BLaER1 treated with 17β-estradiol and CSF1 and Interleukin-3, amounts not matched to agents 10 nM and 100 nM (cell line): Measurements from ENCODE around the gene MYNN.

ENCODE experiments used
- H3K27ac ChIP-seq, 11 experiments: shearing (Covaris generic); formaldehyde crosslinking; 2 replicates each; pipeline ENCODE4 v1.8.1; 2022
- H3K27me3 ChIP-seq, 11 experiments: shearing (Covaris generic); formaldehyde crosslinking; 2 replicates each; pipeline ENCODE4 v1.8.1; 2022
- H3K36me3 ChIP-seq, 11 experiments: shearing (Covaris generic); formaldehyde crosslinking; 2 replicates each; pipeline ENCODE4 v1.8.1; 2022
- H3K4me1 ChIP-seq, 10 experiments: shearing (Covaris generic); formaldehyde crosslinking; 2 replicates each; pipeline ENCODE4 v1.8.1; 2022
- H3K4me2 ChIP-seq, 11 experiments: shearing (Covaris generic); formaldehyde crosslinking; 2 replicates each; pipeline ENCODE4 v1.8.1; 2022
- H3K4me3 ChIP-seq, 10 experiments: shearing (Covaris generic); formaldehyde crosslinking; 2 replicates each; pipeline ENCODE4 v1.8.1; 2022
- H3K9ac ChIP-seq, 11 experiments: shearing (Covaris generic); formaldehyde crosslinking; 2 replicates each; pipeline ENCODE4 v1.8.1; 2022
- H3K9me3 ChIP-seq, 11 experiments: shearing (Covaris generic); formaldehyde crosslinking; replicated peaks in 1 of 11; 2 replicates each; pipeline ENCODE4 v1.8.1; 2022
- H4K20me1 ChIP-seq, 11 experiments: shearing (Covaris generic); formaldehyde crosslinking; 2 replicates each; pipeline ENCODE4 v1.8.1; 2022
- Cebpa-rat ChIP-seq, 11 experiments: shearing (Covaris generic); IDR thresholded peaks; 2 replicates each; pipeline ENCODE4 v1.8.1; 2022

The MYNN gene

DNA sequence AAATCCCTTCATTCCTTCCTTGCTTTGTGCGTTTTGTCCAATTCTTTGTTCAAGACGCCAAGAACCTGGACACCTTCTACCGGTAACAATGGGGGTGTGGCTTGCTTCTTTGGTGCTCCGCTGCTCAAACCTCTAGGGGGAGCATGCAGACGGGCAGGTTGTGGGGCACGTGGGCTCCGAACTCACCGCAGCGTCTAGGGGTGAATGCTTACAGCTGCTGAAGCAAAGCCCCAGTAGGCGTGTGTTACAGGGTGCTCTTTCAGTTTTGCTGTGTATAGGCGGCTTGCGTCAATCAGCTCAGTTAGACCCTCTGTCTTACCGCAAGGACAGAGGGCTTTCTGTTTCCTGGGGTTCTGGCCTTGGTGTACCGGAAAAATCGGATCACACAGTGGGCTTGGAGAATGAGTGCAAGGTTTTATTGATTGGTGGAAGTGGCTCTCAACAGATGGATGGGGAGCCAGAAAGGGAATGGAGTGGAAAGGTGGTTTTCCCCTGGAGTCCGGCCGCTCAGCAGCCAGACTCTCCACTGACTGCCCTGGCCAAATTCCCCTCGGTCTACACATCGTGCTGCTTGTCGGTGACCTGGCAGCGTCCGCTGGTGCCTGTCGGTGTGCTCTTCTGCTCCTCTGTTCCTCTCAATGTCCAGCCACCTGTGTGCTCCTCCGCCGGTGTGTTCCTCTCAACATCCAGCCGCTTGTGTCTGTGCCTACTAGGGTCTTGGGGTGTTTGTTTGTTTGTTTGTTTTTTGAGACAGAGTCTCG is 40.7 kb downstream of the MYNN start:
- H3K4me3 ChIP-seq: peak overlapping the region; percentile 54 to 86 (median 82)
- TF ChIP-seq Cebpa-rat (IDR thresholded peaks at IDR 0.05): no peak

DNA sequence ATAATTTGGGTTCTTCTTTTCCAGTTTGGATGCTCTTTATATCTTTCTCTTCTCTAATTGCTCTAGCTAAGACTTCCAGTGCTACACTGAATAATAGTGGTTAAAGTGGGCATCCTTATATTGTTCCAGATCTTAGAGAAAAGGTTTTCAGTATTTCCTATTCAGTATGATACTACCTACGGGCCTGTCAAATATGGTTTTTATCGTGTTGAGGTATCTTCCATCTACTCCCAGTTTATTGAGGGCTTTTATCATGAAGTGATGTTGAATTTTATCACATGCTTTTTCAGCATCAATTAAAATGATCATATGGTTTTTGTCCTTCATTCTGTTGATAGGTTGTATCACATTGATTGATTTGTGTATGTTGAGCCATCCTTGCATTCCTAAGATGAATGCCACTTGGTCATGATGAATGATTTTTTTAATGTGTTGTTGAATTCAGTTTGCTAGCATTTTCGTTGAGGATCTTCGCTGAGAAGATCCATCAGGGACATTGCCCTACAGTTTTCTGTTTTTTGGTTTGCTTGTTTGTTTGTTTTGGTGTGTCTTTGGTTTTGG is 42.5 kb downstream of the MYNN start:
- H3K36me3 ChIP-seq: no peaks in the 10 kb centered on the region
- peaks cover 28 to 41% (median 33%) of the 10 kb centered on the region in 10 experiments for H3K4me1 ChIP-seq
- no peak for TF ChIP-seq Cebpa-rat (IDR thresholded peaks at IDR 0.05)

More for the DNA sequence above, 40.7 kb downstream of the MYNN start:
- Histone ChIP-seq H3K4me2 (peak overlapping the region; percentile 90 to 97 (median 95)), H4K20me1 (no peaks in the 10 kb centered on the region), H3K27me3 (no peaks in the 10 kb centered on the region), H3K4me1 (peaks cover 29 to 44% (median 34%) of the 10 kb centered on the region in 10 experiments), H3K9me3 (peaks cover 9 to 20% (median 14%) of the 10 kb centered on the region in 11 experiments), H3K36me3 (no peaks in the 10 kb centered on the region), H3K27ac (peak overlapping the region in 10 of 11 experiments; percentile 75 to 86 (median 83); a peak in 19 of 22 replicates), H3K9ac (peak overlapping the region; percentile 78 to 87 (median 85); a peak in 21 of 22 replicates)

DNA sequence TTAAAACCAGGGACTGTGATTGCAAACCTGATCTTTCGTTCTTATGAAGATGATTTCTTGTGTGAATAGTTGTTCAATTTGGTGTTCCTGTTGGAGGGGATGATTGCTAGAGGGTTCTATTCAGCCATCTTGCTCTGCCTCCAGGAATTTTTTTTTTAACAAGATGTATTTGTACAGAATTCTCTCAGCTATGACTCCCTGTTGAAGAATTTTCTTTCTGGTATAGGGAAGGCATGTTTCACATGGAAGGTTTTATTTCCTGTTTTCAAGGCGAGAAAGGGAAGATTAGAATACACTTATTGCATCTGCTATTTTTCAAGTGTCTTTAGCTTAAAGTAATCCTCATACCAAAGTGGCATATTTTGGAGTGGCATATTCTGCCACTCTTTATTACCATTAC is 45.1 kb downstream of the MYNN start:
- Histone ChIP-seq H3K27ac (no peak overlapping the region), H3K4me2 (peak overlapping the region in 1 of 11 experiments; percentile 17; a peak in 1 of 22 replicates), H3K27me3 (no peaks in the 10 kb centered on the region)

More for the DNA sequence above, 42.5 kb downstream of the MYNN start:
- Histone ChIP-seq H4K20me1 (no peaks in the 10 kb centered on the region), H3K9me3 (peaks cover 9 to 20% (median 14%) of the 10 kb centered on the region in 11 experiments), H3K9ac (no peak overlapping the region), H3K4me3 (no peak overlapping the region), H3K27ac (no peak overlapping the region), H3K4me2 (no peak overlapping the region), H3K27me3 (no peaks in the 10 kb centered on the region)

DNA sequence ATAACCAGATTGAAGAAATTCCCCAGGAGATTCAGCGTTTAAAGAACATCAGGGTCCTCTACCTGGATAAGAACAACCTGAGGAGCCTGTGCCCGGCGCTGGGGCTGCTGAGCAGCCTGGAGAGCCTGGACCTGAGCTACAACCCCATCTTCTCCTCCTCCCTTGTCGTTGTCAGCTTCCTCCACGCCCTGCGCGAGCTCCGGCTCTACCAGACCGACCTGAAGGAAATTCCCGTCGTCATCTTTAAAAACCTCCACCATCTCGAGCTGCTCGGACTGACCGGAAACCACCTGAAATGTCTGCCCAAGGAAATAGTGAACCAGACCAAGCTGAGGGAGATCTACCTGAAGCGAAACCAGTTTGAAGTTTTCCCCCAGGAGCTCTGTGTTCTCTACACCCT is 48.9 kb downstream of the MYNN start:
- no peak overlapping the region for H3K27ac ChIP-seq
- H3K4me3 ChIP-seq: no peak overlapping the region
- no peaks in the 10 kb centered on the region for H3K27me3 ChIP-seq
- H3K36me3 ChIP-seq: no peaks in the 10 kb centered on the region
- no peak for TF ChIP-seq Cebpa-rat (IDR thresholded peaks at IDR 0.05)
- H3K4me2 ChIP-seq: no peak overlapping the region
- peaks cover 0 to 10% (median 0%) of the 10 kb centered on the region in 10 experiments; a peak in 3 of 20 replicates for H3K4me1 ChIP-seq
- no peaks in the 10 kb centered on the region for H4K20me1 ChIP-seq
- no peaks in the 10 kb centered on the region for H3K9me3 ChIP-seq
- H3K9ac ChIP-seq: no peak overlapping the region

More for the DNA sequence above, 45.1 kb downstream of the MYNN start:
- H3K36me3 ChIP-seq: no peaks in the 10 kb centered on the region
- peaks cover 9 to 20% (median 14%) of the 10 kb centered on the region in 11 experiments for H3K9me3 ChIP-seq
- no peak overlapping the region for H3K4me3 ChIP-seq
- no peak overlapping the region for H3K9ac ChIP-seq
- H3K4me1 ChIP-seq: peaks cover 11 to 17% (median 13%) of the 10 kb centered on the region in 10 experiments; a peak in 19 of 20 replicates
- TF ChIP-seq Cebpa-rat (IDR thresholded peaks at IDR 0.05): no peak
- H4K20me1 ChIP-seq: no peaks in the 10 kb centered on the region

DNA sequence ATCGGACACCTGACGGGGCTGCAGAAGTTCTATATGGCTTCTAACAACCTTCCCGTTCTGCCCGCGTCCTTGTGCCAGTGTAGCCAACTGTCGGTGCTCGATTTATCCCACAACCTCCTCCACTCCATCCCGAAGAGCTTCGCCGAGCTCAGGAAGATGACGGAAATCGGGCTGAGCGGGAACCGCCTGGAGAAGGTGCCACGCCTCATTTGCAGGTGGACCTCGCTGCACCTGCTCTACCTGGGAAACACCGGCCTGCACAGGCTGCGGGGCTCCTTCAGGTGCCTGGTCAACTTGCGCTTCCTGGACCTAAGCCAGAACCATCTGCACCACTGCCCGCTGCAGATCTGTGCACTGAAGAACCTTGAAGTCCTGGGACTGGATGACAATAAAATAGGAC is 49.3 kb downstream of the MYNN start:
- H3K4me2 ChIP-seq: no peak overlapping the region
- H3K36me3 ChIP-seq: no peaks in the 10 kb centered on the region
- H3K9me3 ChIP-seq: no peaks in the 10 kb centered on the region
- H4K20me1 ChIP-seq: no peaks in the 10 kb centered on the region
- H3K27ac ChIP-seq: no peak overlapping the region
- no peaks in the 10 kb centered on the region for H3K27me3 ChIP-seq
- no peak for TF ChIP-seq Cebpa-rat (IDR thresholded peaks at IDR 0.05)
- no peak overlapping the region for H3K4me3 ChIP-seq
- H3K4me1 ChIP-seq: peaks cover 0 to 10% (median 0%) of the 10 kb centered on the region in 10 experiments; a peak in 3 of 20 replicates
- H3K9ac ChIP-seq: no peak overlapping the region

DNA sequence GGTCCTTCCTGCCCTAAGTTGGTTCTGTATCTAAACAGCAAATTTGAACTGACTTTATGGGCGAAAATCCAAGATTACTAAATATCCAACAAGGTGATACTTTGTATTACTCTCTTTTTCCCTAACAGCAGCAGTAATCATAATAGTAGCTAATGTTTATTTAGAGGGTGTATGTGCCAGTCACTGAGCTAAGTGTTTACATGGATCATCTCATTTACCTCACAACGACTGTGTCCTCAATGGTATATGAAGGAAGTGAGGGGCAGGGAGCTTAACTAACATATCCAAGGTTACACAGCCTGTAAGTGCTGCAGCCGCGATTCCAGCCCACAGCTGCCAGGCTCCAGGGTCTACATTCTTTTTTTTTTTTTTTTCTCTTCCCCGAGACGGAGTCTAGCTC is 49.8 kb downstream of the MYNN start:
- no peaks in the 10 kb centered on the region for H3K27me3 ChIP-seq
- no peak for TF ChIP-seq Cebpa-rat (IDR thresholded peaks at IDR 0.05)
- H3K9ac ChIP-seq: no peak overlapping the region
- H3K4me3 ChIP-seq: no peak overlapping the region
- no peaks in the 10 kb centered on the region for H4K20me1 ChIP-seq
- no peak overlapping the region for H3K4me2 ChIP-seq
- no peaks in the 10 kb centered on the region for H3K36me3 ChIP-seq
- peaks cover 0 to 9% (median 0%) of the 10 kb centered on the region in 10 experiments; a peak in 3 of 20 replicates for H3K4me1 ChIP-seq
- no peak overlapping the region for H3K27ac ChIP-seq
- H3K9me3 ChIP-seq: no peaks in the 10 kb centered on the region

DNA sequence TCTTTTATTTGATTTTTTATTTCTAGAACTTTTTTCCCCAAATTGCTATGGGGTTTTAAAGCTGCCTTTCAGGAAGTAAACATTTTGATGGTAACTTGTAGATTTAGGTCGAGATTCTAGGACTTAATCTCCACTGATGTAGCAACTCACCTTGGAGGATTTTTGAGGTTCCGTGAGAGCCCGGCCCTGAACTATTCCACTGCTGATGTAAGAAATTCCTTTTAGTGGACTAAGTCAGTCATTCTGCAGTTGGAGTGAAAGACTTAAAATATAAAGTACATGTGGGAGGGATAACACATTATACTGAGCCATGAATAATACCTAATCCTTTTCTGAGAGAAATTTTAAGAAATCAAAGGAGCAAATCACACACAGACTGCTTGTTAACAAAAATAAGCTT is 52.1 kb downstream of the MYNN start:
- no peak overlapping the region for H3K4me2 ChIP-seq
- peaks cover 0 to 9% (median 5%) of the 10 kb centered on the region in 10 experiments; a peak in 8 of 20 replicates for H3K4me1 ChIP-seq
- no peaks in the 10 kb centered on the region for H3K27me3 ChIP-seq
- H3K27ac ChIP-seq: no peak overlapping the region
- H3K4me3 ChIP-seq: no peak overlapping the region
- H3K9ac ChIP-seq: no peak overlapping the region
- H3K9me3 ChIP-seq: no peaks in the 10 kb centered on the region
- H4K20me1 ChIP-seq: no peaks in the 10 kb centered on the region
- no peaks in the 10 kb centered on the region for H3K36me3 ChIP-seq
- TF ChIP-seq Cebpa-rat (IDR thresholded peaks at IDR 0.05): no peak

DNA sequence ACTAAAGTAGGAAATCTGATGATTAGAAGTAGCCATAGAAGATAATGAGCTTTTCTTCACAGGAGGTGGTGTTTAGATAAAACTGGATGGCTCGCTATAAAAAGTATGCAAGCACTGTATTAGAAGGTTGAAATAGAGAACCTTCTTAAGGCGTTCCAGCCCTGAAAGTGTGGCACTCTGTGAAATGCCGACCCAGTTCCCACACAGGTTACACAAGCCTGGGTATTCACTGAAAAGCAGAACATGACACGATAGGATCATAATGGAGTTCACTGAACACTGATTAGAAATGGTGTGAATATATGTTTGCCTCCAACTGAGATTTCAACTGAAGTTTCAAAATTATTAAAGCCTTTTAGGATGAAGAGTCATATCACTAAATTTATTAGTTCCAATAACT is 54.5 kb downstream of the MYNN start:
- Histone ChIP-seq H3K36me3 (no peaks in the 10 kb centered on the region), H3K4me2 (no peak overlapping the region), H3K27ac (no peak overlapping the region), H3K9ac (no peak overlapping the region), H3K9me3 (no peaks in the 10 kb centered on the region), H3K4me1 (peaks cover 0 to 9% (median 5%) of the 10 kb centered on the region in 10 experiments; a peak in 8 of 20 replicates), H4K20me1 (no peaks in the 10 kb centered on the region), H3K4me3 (no peak overlapping the region), H3K27me3 (no peaks in the 10 kb centered on the region)
- TF ChIP-seq Cebpa-rat (IDR thresholded peaks at IDR 0.05): no peak

DNA sequence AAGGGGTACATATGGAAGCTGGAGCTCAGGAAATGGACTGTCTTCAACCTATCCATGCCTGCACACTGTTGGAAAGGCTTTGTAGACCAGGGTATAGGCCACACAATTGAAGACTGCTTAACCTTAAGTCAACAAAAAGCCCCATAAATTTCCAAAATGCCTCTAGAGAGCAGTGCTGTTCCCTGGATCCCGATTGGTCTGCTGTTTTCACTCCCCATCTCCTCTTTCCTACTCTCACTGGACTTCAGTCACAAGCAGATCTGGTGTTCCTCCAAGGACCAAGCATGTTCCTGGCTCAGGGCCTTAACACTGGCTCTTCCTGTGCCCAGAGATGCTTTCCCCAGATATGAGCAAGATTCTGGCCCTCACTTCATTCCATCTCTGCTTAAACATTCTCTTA is 62.3 kb downstream of the MYNN start:
- H3K9ac ChIP-seq: no peak overlapping the region
- peak overlapping the region in 1 of 11 experiments; percentile 10; a peak in 2 of 22 replicates for H3K4me2 ChIP-seq
- no peaks in the 10 kb centered on the region for H3K9me3 ChIP-seq
- H3K27ac ChIP-seq: no peak overlapping the region
- H3K27me3 ChIP-seq: no peaks in the 10 kb centered on the region
- no peaks in the 10 kb centered on the region for H4K20me1 ChIP-seq
- no peak overlapping the region for H3K4me3 ChIP-seq
- H3K36me3 ChIP-seq: no peaks in the 10 kb centered on the region
- H3K4me1 ChIP-seq: peaks cover 0 to 15% (median 0%) of the 10 kb centered on the region in 10 experiments; a peak in 6 of 20 replicates
- TF ChIP-seq Cebpa-rat (IDR thresholded peaks at IDR 0.05): no peak
